K562 (cell line): Measurements from ENCODE around the gene SDK1.

Experiments
- BRF2 ChIP-seq: IDR thresholded peaks from 3 replicates; pipeline ENCODE4 v1.6.1; 2011; ENCODE audit warnings: borderline replicate concordance, mild to moderate bottlenecking; ENCODE audit not compliant: insufficient read length, insufficient read depth
- CTCF ChIP-seq, 3 experiments: IDR thresholded peaks in 2 of 3; conservative IDR thresholded peaks in 1 of 3; 2 replicates each; pipeline ENCODE4 v1.5.1; 2011 to 2012; ENCODE audit warnings: low read length in 3 of 3, mild to moderate bottlenecking in 3 of 3, control low read depth in 2 of 3, improper control_type of control experiment in 1 of 3, inconsistent platforms in 1 of 3, low read depth in 1 of 3, mixed read lengths in 1 of 3, moderate library complexity in 1 of 3; ENCODE audit not compliant: insufficient read depth in 2 of 3
- CUX1 ChIP-seq: fragments of 200-800 bp; sonication (Bioruptor generic); IDR thresholded peaks from 2 replicates; pipeline ENCODE4 v1.6.1; 2016; ENCODE audit warnings: missing genetic modification characterization, missing compliant biosample characterization
- EP300 ChIP-seq: IDR thresholded peaks from 2 replicates; pipeline ENCODE4 v1.6.1; 2012; ENCODE audit warnings: low read length, improper control_type of control experiment
- ZNF592 ChIP-seq: fragments of 450-650 bp; IDR thresholded peaks from 2 replicates; pipeline ENCODE4 v1.6.1; 2017; ENCODE audit warnings: antibody characterized with exemption, mild to moderate bottlenecking

- TF ChIP-seq CUX1 (CRISPR knock-in tag) (no peak), EP300 (no peak), BRF2 (no peak), ZNF592 (no peak), CTCF (IDR thresholded peaks at IDR 0.05 in 2 of 3, conservative IDR thresholded peaks at IDR 0.05 in 1 of 3; ENCODE audit: insufficient read depth in 2 of 3, low read depth in 1 of 3, low read length in 3 of 3) (no peak)
Observed at GRCh38 chr7:3980300-3980643, 679.2 kb downstream of the SDK1 start.
